HFFc6 (cell line): ENCODE data around the gene TERT. TPM values are rescaled to one million over a fixed set of nuclear protein-coding genes. Genes with fewer than 3 reads are reported as not detected.
"Not testable (repeated sequence)": the region's sequence is repeated elsewhere in the genome, so short reads cannot be mapped to it uniquely, and the experiment has no call there.

ENCODE experiments used
- DNase-seq: peaks from one replicate; pipeline ENCODE4 v3.0.0-alpha.2; 2018
- H3K27ac Mint-ChIP-seq: 2 replicates; pipeline ENCODE4 v1.8.0; 2020; ENCODE audit warnings: mild to moderate bottlenecking, mixed read lengths
- H3K27me3 Mint-ChIP-seq: 2 replicates; pipeline ENCODE4 v1.8.0; 2021; ENCODE audit warnings: mild to moderate bottlenecking, moderate library complexity, mixed read lengths; ENCODE audit not compliant: insufficient read depth
- H3K36me3 Mint-ChIP-seq: 2 replicates; pipeline ENCODE4 v1.8.0; 2021; ENCODE audit warnings: low read depth, mixed read lengths
- H3K4me1 Mint-ChIP-seq: 2 replicates; pipeline ENCODE4 v1.8.0; 2020; ENCODE audit warnings: low read depth, mixed read lengths
- H3K4me3 Mint-ChIP-seq: 2 replicates; pipeline ENCODE4 v1.8.0; 2020; ENCODE audit warnings: mild to moderate bottlenecking, moderate library complexity, mixed read lengths
- H3K9me3 Mint-ChIP-seq: 2 replicates; pipeline ENCODE4 v1.8.0; 2020; ENCODE audit warnings: mild to moderate bottlenecking, mixed read lengths
- total RNA-seq, 6 experiments: library from RNA; stranded (reverse); fragmentation: NEBNext Ultra II Directional; extraction: Animal tissue kit (Norgen Biotek cat#: 25700); gene quantifications; 2 replicates in 1 of 6; 3 replicates in 5 of 6; pipeline ENCODE4 v1.2.3, GENCODE V29; 2021
- TF ChIP-seq, protein P1 (sequence below): fragments of 200-600 bp; sonication (generic); IDR thresholded peaks from 2 replicates; pipeline ENCODE4 v1.5.0; 2021; ENCODE audit warnings: antibody characterized with exemption, mild to moderate bottlenecking

Gene TERT
- total RNA-seq, 6 experiments from 2014 or later: 2,350 to 4,507 (median 3,883) TPM

DNA sequence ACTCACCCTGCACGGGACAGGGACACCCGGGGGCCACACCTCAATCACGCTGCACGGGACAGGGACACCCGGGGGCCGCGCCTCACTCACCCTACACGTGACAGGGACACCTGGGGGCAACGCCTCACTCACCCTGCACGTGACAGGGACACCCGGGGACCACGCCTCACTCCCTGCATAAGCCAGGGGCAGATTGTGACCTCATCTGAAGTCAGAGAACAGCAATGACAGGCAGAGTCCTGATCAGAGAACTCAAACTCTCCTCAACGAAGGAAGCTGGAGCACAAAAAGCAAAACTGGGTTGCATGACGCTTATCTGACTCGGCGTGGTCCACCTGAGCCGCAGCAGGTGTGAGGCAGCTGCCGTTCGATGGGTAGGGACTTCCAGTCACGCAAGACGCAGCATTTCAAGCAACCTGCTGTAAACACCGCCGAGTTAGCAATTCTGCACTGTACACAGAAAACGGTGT lies 3.2 kb downstream of the TERT start:
- H3K9me3 Mint-ChIP-seq: peaks cover 34% of the 10 kb centered on the region
- H3K27me3 Mint-ChIP-seq: peaks cover 15% of the 10 kb centered on the region
- no peaks in the 10 kb centered on the region for H3K4me1 Mint-ChIP-seq
- no peak overlapping the region for H3K27ac Mint-ChIP-seq
- no peak for DNase-seq
- H3K4me3 Mint-ChIP-seq: no peak overlapping the region
- H3K36me3 Mint-ChIP-seq: peaks cover 10% of the 10 kb centered on the region; the same call in 1 of the 2 replicates
- TF ChIP-seq, protein P1, sequence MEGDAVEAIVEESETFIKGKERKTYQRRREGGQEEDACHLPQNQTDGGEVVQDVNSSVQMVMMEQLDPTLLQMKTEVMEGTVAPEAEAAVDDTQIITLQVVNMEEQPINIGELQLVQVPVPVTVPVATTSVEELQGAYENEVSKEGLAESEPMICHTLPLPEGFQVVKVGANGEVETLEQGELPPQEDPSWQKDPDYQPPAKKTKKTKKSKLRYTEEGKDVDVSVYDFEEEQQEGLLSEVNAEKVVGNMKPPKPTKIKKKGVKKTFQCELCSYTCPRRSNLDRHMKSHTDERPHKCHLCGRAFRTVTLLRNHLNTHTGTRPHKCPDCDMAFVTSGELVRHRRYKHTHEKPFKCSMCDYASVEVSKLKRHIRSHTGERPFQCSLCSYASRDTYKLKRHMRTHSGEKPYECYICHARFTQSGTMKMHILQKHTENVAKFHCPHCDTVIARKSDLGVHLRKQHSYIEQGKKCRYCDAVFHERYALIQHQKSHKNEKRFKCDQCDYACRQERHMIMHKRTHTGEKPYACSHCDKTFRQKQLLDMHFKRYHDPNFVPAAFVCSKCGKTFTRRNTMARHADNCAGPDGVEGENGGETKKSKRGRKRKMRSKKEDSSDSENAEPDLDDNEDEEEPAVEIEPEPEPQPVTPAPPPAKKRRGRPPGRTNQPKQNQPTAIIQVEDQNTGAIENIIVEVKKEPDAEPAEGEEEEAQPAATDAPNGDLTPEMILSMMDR: no peak

DNA sequence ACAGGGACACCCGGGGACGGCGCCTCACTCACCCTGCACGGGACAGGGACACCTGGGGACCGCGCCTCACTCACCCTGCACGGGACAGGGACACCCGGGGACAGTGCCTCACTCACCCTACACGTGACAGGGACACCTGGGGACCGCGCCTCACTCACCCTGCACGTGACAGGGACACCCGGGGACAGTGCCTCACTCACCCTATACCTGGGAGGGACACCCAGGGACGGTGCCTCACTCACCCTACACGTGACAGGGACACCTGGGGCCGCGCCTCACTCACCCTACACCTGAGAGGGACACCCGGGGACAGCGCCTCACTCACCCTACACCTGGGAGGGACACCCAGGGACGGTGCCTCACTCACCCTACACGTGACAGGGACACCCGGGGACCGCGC lies 3.9 kb downstream of the TERT start:
- not testable (repeated sequence) for H3K4me1 Mint-ChIP-seq, H3K4me3 Mint-ChIP-seq, H3K27ac Mint-ChIP-seq, DNase-seq, H3K36me3 Mint-ChIP-seq
- Mint-ChIP-seq H3K27me3 (peaks cover 17% of the 10 kb centered on the region), H3K9me3 (peaks cover 35% of the 10 kb centered on the region)

DNA sequence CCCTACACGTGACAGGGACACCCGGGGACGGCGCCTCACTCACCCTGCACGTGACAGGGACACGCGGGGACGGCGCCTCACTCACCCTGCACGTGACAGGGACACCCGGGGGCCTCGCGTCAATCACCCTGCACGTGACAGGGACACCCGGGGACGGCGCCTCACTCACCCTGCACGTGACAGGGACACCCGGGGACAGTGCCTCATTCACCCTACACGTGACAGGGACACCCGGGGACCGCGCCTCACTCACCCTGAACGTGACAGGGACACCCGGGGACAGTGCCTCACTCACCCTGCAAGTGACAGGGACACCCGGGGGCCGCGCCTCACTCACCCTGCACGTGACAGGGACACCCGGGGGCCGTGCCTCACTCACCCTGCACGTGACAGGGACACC lies 5.3 kb downstream of the TERT start:
- not testable (repeated sequence) for H3K4me3 Mint-ChIP-seq, DNase-seq, H3K4me1 Mint-ChIP-seq, H3K36me3 Mint-ChIP-seq, H3K27ac Mint-ChIP-seq
- Mint-ChIP-seq H3K9me3 (peaks cover 36% of the 10 kb centered on the region), H3K27me3 (peaks cover 18% of the 10 kb centered on the region)

DNA sequence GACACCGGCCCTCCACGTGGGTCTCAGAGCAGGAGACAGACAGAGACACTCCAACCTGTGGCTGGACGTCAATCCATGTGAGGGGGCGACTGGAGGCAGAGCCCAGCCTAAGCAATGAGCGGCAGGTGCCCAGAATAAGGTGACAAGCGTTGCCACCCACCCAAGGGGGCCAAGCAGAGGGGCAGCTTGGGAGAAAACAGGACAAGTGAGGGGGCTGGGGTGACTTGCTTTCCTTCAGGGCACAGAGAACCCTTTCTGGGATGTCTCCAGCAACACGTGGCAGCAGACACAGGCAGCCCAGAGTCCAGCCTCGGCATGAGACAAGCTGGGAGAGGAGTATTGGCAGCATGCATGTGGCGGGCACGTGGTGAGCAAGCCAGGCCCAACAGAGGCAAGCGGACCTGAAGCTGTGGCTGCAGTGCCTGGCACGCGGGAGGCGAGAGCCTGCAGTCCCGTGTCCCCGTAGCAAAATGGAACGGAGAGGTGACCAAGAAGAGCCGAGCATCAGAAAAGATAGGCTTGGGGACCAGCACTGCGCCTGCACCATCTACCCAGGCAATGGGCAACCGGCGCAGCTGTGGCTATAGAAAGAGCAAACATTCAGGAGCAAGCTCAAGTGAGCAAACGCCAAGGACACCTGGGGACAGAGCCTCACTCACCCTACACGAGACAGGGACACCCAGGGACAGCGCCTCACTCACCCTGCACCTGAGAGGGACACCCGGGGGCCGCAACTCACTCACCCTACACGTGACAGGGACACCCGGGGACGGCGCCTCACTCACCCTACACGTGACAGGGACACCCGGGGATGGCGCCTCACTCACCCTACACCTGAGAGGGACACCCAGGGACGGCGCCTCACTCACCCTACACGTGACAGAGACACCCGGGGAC lies 6.2 kb downstream of the TERT start:
- Mint-ChIP-seq H3K27me3 (peaks cover 21% of the 10 kb centered on the region), H3K9me3 (peaks cover 40% of the 10 kb centered on the region), H3K4me3 (no peak overlapping the region), H3K27ac (no peak overlapping the region), H3K36me3 (peaks cover 10% of the 10 kb centered on the region; the same call in 1 of the 2 replicates), H3K4me1 (no peaks in the 10 kb centered on the region)
- TF ChIP-seq, protein P1: no peak
- no peak for DNase-seq

DNA sequence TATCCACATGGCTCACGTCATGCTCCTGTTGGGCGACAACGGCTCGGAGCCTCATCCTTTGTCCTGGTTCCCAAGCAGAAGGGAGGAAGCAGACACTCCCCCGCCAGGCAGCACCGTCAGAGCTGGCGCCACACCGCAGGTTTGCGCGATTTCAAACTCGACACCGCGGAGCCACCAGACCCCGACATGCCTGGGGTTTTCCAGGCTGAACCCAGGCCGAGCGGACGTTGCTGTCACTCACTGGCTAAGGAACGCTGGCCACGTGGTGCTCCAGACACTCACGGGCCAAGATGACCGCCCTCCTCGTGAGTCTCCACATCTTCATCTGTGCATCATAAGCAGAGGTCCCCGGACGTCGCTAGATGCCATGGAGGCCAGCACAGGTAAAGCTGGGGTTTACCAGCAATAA lies 9.0 kb downstream of the TERT start:
- Mint-ChIP-seq H3K27ac (no peak overlapping the region), H3K36me3 (peaks cover 10% of the 10 kb centered on the region; the same call in 1 of the 2 replicates), H3K4me3 (no peak overlapping the region), H3K27me3 (peaks cover 26% of the 10 kb centered on the region), H3K9me3 (peaks cover 30% of the 10 kb centered on the region), H3K4me1 (no peaks in the 10 kb centered on the region)
- TF ChIP-seq, protein P1: no peak
- DNase-seq: no peak

DNA sequence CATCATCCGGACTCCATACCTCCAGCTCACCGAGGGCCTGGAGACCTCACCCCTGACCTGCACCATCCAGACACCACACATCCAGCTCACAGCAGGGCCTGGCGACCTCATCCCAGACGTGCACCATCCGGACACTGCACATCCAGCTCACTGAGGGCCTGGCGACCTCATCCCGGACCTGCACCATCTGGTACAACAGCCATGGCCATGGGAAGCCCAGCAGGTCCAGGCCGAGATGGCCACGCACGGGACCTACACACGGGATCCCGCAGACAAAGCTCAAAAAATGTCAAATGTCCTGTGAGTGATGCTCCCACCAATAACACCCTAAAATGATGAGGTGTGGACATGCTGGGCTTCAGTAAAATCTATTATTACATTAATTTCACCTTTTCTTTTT lies 9.7 kb downstream of the TERT start:
- Mint-ChIP-seq H3K4me1 (no peaks in the 10 kb centered on the region), H3K27me3 (peaks cover 26% of the 10 kb centered on the region), H3K9me3 (peaks cover 31% of the 10 kb centered on the region), H3K27ac (no peak overlapping the region), H3K36me3 (peaks cover 10% of the 10 kb centered on the region; the same call in 1 of the 2 replicates), H3K4me3 (no peak overlapping the region)
- no peak for DNase-seq
- TF ChIP-seq, protein P1: no peak

DNA sequence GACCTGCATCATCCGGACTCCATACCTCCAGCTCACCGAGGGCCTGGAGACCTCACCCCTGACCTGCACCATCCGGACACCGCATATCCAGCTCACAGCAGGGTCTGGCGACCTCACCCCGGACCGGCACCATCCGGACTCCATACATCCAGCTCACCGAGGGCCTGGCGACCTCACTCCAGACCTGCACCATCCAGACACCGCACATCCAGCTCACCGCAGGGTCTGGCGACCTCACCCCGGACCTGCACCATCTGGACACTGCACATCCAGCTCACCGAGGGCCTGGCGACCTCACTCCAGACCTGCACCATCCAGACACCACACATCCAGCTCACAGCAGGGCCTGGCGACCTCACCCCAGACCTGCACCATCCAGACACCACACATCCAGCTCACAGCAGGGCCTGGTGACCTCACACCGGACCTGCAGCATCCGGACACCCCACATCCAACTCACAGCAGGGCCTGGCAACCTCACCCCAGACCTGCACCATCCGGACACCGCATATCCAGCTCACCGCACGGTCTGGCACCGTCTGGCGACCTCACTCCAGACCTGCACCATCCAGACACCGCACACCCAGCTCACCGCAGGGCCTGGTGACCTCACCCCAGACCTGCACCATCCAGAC lies 10.4 kb downstream of the TERT start:
- peaks cover 34% of the 10 kb centered on the region for H3K9me3 Mint-ChIP-seq
- H3K4me1 Mint-ChIP-seq, H3K4me3 Mint-ChIP-seq, H3K27ac Mint-ChIP-seq, DNase-seq, H3K36me3 Mint-ChIP-seq: not testable (repeated sequence)
- H3K27me3 Mint-ChIP-seq: peaks cover 26% of the 10 kb centered on the region

DNA sequence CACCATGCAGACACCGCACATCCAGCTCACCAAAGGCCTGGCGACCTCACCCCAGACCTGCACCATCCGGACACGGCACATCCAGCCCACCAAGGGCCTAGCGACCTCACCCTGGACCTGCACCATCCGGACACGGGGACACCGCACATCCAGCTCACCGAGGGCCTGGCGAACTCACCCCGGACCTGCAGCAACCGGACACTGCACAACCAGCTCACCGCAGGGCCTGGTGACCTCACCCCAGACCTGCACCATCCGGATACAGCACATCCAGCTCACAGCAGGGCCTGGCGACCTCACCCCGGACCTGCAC lies 11.2 kb downstream of the TERT start:
- not testable (repeated sequence) for H3K4me3 Mint-ChIP-seq, DNase-seq, H3K4me1 Mint-ChIP-seq, H3K36me3 Mint-ChIP-seq, H3K27ac Mint-ChIP-seq
- peaks cover 25% of the 10 kb centered on the region for H3K27me3 Mint-ChIP-seq
- peaks cover 31% of the 10 kb centered on the region for H3K9me3 Mint-ChIP-seq

DNA sequence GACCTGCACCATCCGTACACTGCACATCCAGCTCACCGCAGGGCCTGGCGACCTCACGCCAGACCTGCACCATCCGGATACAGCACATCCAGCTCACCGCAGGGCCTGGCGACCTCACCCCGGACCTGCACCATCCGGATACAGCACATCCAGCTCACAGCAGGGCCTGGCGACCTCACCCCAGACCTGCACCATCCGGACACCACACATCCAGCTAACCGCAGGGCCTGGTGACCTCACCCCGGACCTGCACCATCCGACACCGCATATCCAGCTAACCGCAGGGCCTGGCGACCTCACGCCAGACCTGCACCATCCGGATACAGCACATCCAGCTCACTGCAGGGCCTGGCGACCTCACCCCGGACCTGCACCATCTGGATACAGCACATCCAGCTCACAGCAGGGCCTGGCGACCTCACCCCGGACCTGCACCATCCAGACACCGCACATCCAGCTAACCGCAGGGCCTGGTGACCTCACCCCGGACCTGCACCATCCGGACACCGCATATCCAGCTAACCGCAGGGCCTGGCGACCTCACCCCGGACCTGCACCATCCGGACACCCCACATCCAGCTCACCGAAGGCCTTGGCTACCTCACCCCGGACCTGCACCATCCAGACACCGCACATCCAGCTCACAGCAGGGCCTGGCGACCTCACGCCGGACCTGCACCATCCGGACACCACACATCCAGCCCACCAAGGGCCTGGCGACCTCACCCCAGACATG lies 11.7 kb downstream of the TERT start:
- H3K36me3 Mint-ChIP-seq: not testable (repeated sequence)

More for the DNA sequence above, 11.7 kb downstream of the TERT start:
- H3K4me1 Mint-ChIP-seq, H3K4me3 Mint-ChIP-seq, H3K27ac Mint-ChIP-seq, DNase-seq: not testable (repeated sequence)
- Mint-ChIP-seq H3K9me3 (peaks cover 31% of the 10 kb centered on the region), H3K27me3 (peaks cover 21% of the 10 kb centered on the region)
